HEK293 (cell line): Measurements from ENCODE around the gene NECAB2.
A peak's percentile ranks its signal among the peaks of the same experiment; 100 is the strongest.

Experiments
- CTCF ChIA-PET: fragments of 350-600 bp; formaldehyde crosslinking; extraction: SDS; loops from one replicate; lab custom pipeline; 2021; ENCODE audit warnings: antibody characterized with exemption; lab: Yijun Ruan, JAX
- POLR2A ChIA-PET: fragments of 300-600 bp; formaldehyde crosslinking; extraction: SDS; loops from one replicate; lab custom pipeline; 2020; ENCODE audit warnings: antibody characterized with exemption, inconsistent platforms; lab: Yijun Ruan, JAX
- H3K27ac ChIP-seq: fragments of 200-500 bp; sonication (Bioruptor generic); 2 replicates; pipeline ENCODE4 v1.5.1; 2014; ENCODE audit warnings: low read depth, low read length, control low read depth, inconsistent platforms; ENCODE audit errors: extremely low read depth
- H3K36me3 ChIP-seq, 2 experiments: fragments of 200-500 bp in 1 of 2; sonication (Bioruptor generic) in 1 of 2; 1 replicate in 1 of 2; 2 replicates in 1 of 2; pipeline ENCODE4 v1.5.1; 2014 to 2017; ENCODE audit warnings: inconsistent platforms in 2 of 2, low read length in 2 of 2; ENCODE audit not compliant: control insufficient read depth in 2 of 2, insufficient read depth in 1 of 2
- H3K4me1 ChIP-seq: fragments of 200-500 bp; sonication (Bioruptor generic); 2 replicates; pipeline ENCODE4 v1.5.1; 2014; ENCODE audit warnings: mild to moderate bottlenecking, low read length, inconsistent platforms; ENCODE audit not compliant: control insufficient read depth, insufficient read depth
- H3K4me3 ChIP-seq: 2 replicates; pipeline ENCODE4 v1.5.1; 2011; ENCODE audit warnings: low read depth, mild to moderate bottlenecking, control low read depth, low read length, moderate library complexity
- H3K9me3 ChIP-seq: fragments of 200-500 bp; sonication (Bioruptor generic); 2 replicates; pipeline ENCODE4 v1.5.1; 2014; ENCODE audit warnings: low read depth, low read length, inconsistent platforms; ENCODE audit not compliant: control insufficient read depth, insufficient read depth
- KLF1 ChIP-seq: fragments of 450-650 bp; formaldehyde crosslinking; IDR thresholded peaks from 2 replicates; pipeline ENCODE4 v1.5.1; 2016; ENCODE audit warnings: missing biosample characterization, missing genetic modification characterization
- PRDM10 ChIP-seq: fragments of 450-650 bp; formaldehyde crosslinking; IDR thresholded peaks from 2 replicates; pipeline ENCODE4 v1.5.1; 2016; ENCODE audit warnings: missing biosample characterization, missing genetic modification characterization
- SCRT2 ChIP-seq: fragments of 450-650 bp; formaldehyde crosslinking; IDR thresholded peaks from 2 replicates; pipeline ENCODE4 v1.5.1; 2016; ENCODE audit warnings: missing biosample characterization, missing genetic modification characterization
- ZBTB7A ChIP-seq: fragments of 450-650 bp; formaldehyde crosslinking; IDR thresholded peaks from 2 replicates; pipeline ENCODE4 v1.5.1; 2016; ENCODE audit warnings: low read depth, missing biosample characterization, missing genetic modification characterization
- ZNF114 ChIP-seq: fragments of 450-650 bp; formaldehyde crosslinking; IDR thresholded peaks from 2 replicates; pipeline ENCODE4 v1.5.0; 2017; ENCODE audit warnings: missing biosample characterization, missing genetic modification characterization
- ZNF132 ChIP-seq: fragments of 450-650 bp; formaldehyde crosslinking; IDR thresholded peaks from 2 replicates; pipeline ENCODE4 v1.5.1; 2017; ENCODE audit warnings: missing biosample characterization, missing genetic modification characterization, borderline replicate concordance
- ZNF146 ChIP-seq: fragments of 450-650 bp; formaldehyde crosslinking; IDR thresholded peaks from 2 replicates; pipeline ENCODE4 v1.5.1; 2016; ENCODE audit warnings: missing biosample characterization, missing genetic modification characterization
- ZNF155 ChIP-seq: fragments of 450-650 bp; formaldehyde crosslinking; IDR thresholded peaks from 2 replicates; pipeline ENCODE4 v1.5.1; 2016; ENCODE audit warnings: missing biosample characterization, missing genetic modification characterization
- ZNF157 ChIP-seq: fragments of 450-650 bp; formaldehyde crosslinking; IDR thresholded peaks from 2 replicates; pipeline ENCODE4 v1.5.1; 2016; ENCODE audit warnings: missing biosample characterization, missing genetic modification characterization
- ZNF211 ChIP-seq: fragments of 450-650 bp; formaldehyde crosslinking; IDR thresholded peaks from 2 replicates; pipeline ENCODE4 v1.5.1; 2016; ENCODE audit warnings: low read depth, missing biosample characterization, missing genetic modification characterization
- ZNF514 ChIP-seq: fragments of 450-650 bp; formaldehyde crosslinking; IDR thresholded peaks from 2 replicates; pipeline ENCODE4 v1.5.1; 2016; ENCODE audit warnings: missing biosample characterization, missing genetic modification characterization
- ZNF518A ChIP-seq: fragments of 450-650 bp; formaldehyde crosslinking; conservative IDR thresholded peaks from 2 replicates; pipeline ENCODE4 v1.5.1; 2016; ENCODE audit warnings: low read depth, missing biosample characterization, missing genetic modification characterization
- ZNF561 ChIP-seq: fragments of 450-650 bp; IDR thresholded peaks from 2 replicates; pipeline ENCODE4 v1.5.1; 2018; ENCODE audit warnings: missing biosample characterization, missing genetic modification characterization, borderline replicate concordance
- ZNF623 ChIP-seq: fragments of 450-650 bp; formaldehyde crosslinking; IDR thresholded peaks from 2 replicates; pipeline ENCODE4 v1.5.1; 2016; ENCODE audit warnings: missing biosample characterization, missing genetic modification characterization
- ZSCAN18 ChIP-seq: fragments of 450-650 bp; formaldehyde crosslinking; IDR thresholded peaks from 2 replicates; pipeline ENCODE4 v1.5.1; 2016; ENCODE audit warnings: missing biosample characterization, missing genetic modification characterization

Gene NECAB2

DNA sequence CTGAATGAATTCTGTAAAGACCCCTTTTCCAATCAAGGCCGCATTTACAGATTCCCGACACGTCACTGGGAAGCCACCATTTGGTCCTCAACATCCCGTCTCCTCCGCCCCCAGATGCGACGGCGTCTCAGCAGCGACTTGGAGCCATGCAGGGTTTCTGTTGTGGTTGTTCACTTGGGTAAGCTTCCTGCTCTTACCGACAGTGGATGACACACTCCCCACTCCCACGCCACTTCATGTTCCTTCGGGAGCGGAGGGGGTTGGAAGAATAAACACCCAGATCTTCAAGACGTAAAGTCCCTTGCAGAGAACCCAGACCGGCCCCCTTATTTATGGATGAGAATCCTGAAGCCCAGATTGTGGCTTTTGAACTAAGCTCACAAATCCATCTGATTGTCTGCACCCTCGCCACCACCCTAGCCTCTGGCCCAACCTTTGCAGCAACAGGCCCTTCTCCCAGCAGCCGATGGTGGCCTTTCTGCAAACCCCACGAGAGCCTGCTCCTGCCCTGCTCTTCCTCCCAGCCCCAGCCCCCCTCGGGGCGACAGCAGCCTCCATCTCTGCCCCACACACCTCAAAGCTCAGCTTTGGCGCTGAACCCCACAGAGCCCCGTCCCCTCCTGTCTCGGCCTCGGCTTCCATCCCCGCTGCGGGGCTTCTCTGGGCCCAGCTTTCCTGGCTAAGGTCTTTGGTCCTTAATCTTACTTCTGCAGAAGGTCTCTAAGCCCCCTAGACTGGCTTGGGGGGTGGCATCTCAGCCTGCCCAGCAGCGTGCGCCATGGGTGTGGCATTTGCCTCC lies 34.0 kb upstream of the NECAB2 start:
- no peaks in the 10 kb centered on the region for H3K9me3 ChIP-seq
- no peaks in the 10 kb centered on the region for H3K36me3 ChIP-seq
- no peaks in the 10 kb centered on the region for H3K4me1 ChIP-seq
- H3K27ac ChIP-seq, result no peak overlapping the region
- H3K4me3 ChIP-seq, result no peak overlapping the region
- TF ChIP-seq PRDM10 (tag by site-specific recombination), result no peak
- POLR2A ChIA-PET, result no interaction called here
- CTCF ChIA-PET, result interaction anchor here (2.7 kb wide), 1 partner anchor 132 kb away, joined by 6 read pairs; no protein-coding TSS in a partner anchor

- no peak overlapping the region for H3K4me3 ChIP-seq
- H3K4me1 ChIP-seq, result no peaks in the 10 kb centered on the region
- H3K9me3 ChIP-seq, result no peaks in the 10 kb centered on the region
- POLR2A ChIA-PET, result no interaction called here
- no peak overlapping the region for H3K27ac ChIP-seq
- CTCF ChIA-PET, result interaction anchor here (2.7 kb wide), 1 partner anchor 131 kb away, joined by 6 read pairs; no protein-coding TSS in a partner anchor
- no peak for TF ChIP-seq ZNF514 (tag by site-specific recombination)
- TF ChIP-seq ZNF114 (tag by site-specific recombination), result no peak
- TF ChIP-seq ZNF561, result no peak
- no peak for TF ChIP-seq ZNF155 (tag by site-specific recombination)
- TF ChIP-seq SCRT2 (tag by site-specific recombination), result 0 out of 2 replicates have a peak, but pooled peaks have one; percentile 46
- TF ChIP-seq ZSCAN18 (tag by site-specific recombination), result no peak
- no peaks in the 10 kb centered on the region for H3K36me3 ChIP-seq
These were observed 33.4 kb upstream of the NECAB2 start for GRCh38 chr16:83934684-83934977.

DNA sequence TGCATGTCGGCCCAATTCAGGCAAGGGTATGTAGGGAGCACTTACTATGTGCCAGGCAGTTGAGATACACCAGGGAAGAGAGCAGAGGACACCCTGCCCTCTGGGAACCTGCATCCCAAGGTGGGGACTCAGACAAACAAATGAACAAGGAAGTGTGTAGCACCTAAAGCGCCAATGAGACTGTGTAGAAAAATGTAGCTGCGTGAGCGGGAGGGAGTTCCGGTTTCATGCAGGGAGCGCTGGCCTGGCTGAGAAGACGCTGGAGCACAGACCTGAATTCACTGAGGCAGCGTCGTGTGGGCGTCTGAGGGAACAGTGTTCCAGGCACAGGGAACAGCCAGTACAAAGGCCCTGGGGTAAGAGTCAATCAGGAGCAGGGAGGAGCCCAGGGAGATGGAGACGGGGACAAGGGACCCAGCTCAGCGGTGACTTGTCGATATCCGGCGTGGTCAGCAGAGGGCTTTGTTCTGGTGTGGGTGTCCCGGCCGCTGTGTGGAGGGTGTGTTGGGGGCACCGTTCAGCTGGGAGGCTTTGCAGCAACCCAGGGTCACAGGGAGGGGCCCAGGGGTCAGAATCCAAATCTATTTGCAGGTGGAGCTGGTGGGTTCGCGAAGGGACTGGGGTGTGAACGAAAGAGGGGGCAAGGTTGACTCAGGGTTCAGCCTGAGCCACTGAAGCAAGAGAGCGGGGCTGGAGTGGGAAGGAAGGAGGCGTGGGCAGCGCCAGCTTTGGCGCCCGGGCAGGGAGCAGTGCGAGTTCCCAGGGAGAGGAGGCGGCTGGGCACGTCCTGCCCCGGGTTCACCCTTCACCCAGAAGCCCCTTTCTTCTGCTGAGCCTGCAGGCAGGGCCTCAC lies 32.8 kb upstream of the NECAB2 start:
- TF ChIP-seq ZNF623 (tag by site-specific recombination) (peak; percentile 55; the same call in 1 of the 2 replicates), ZBTB7A (tag by site-specific recombination) (no peak)
- ChIA-PET POLR2A (interaction anchor here (0.5 to 0.6 kb wide), 2 partner anchors 74 to 1188 kb away, joined by 3 to 6 read pairs; no protein-coding TSS in a partner anchor), CTCF (interaction anchor here (4.3 kb wide), 1 partner anchor 8 kb away, joined by 29 read pairs; no protein-coding TSS in a partner anchor)
- Histone ChIP-seq H3K4me1 (no peaks in the 10 kb centered on the region; the same call in 1 of the 2 replicates), H3K4me3 (no peak overlapping the region), H3K9me3 (no peaks in the 10 kb centered on the region), H3K36me3 (no peaks in the 10 kb centered on the region), H3K27ac (no peak overlapping the region)

DNA sequence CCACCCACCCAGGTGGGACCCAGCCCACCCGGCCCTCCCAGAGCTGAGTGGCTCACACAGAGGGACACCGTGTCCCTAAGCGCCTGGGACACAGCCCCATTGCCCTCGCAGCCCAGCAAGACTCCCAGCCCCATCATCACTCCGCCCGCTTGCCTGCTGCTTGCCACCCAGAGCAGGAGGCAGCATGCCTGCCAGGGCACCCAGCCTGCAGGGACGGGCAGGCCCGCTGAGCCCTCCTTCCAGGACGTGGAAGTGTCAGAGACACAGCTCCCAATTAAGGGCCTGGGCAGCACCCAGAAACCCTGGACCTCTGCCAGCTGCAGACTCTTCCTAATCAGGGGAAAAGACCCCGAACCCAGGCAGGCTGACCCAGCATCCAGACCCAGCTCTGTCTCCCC lies 32.2 kb upstream of the NECAB2 start:
- Histone ChIP-seq H3K9me3 (no peaks in the 10 kb centered on the region), H3K4me3 (no peak overlapping the region), H3K36me3 (no peaks in the 10 kb centered on the region), H3K27ac (no peak overlapping the region), H3K4me1 (no peaks in the 10 kb centered on the region; the same call in 1 of the 2 replicates)
- POLR2A ChIA-PET, result interaction anchor here (0.5 to 0.6 kb wide), 2 partner anchors 75 to 1187 kb away, joined by 3 to 6 read pairs; no protein-coding TSS in a partner anchor
- CTCF ChIA-PET, result interaction anchor here (4.3 kb wide), 1 partner anchor 8 kb away, joined by 29 read pairs; no protein-coding TSS in a partner anchor
- TF ChIP-seq ZNF211 (tag by site-specific recombination) (no peak), ZNF146 (tag by site-specific recombination) (no peak), ZNF157 (tag by site-specific recombination) (no peak), ZNF518A (no peak), KLF1 (tag by site-specific recombination) (no peak), ZNF132 (tag by site-specific recombination) (no peak)
